HCT116 (cell line): ENCODE measurements around the gene FAM117A. TPM values are rescaled to one million over a fixed set of nuclear protein-coding genes. Genes with fewer than 3 reads are reported as not detected.

Experiments used
- ATAC-seq: fragments of 200-7000 bp; cut with Tn5 transposase; 2 replicates; pipeline ENCODE4 v1.9.1; 2020; ENCODE audit warnings: mild to moderate bottlenecking, moderate library complexity
- BruUV-seq: library from RNA; stranded (reverse); fragments of 400-500 nt; replicated peaks from 2 replicates; lab custom pipeline; 2021; lab: Mats Ljungman, UMichigan
- CTCF ChIA-PET: fragments of 300-600 bp; sonication (Branson Sonifier 250); formaldehyde crosslinking; loops from one replicate; lab custom pipeline; 2021; ENCODE audit warnings: antibody characterized with exemption; lab: Charles Lee
- POLR2A ChIA-PET: fragments of 300-600, 350-600 bp; sonication (Branson Sonifier 250); formaldehyde crosslinking; loops from one replicate; lab custom pipeline; 2021; ENCODE audit warnings: antibody characterized with exemption; lab: Charles Lee
- RAD21 ChIA-PET, 2 experiments: fragments of 300-600 bp; sonication (Branson Sonifier 250); formaldehyde crosslinking; loops; one replicate each; lab custom pipeline; 2023; ENCODE audit warnings: low total read pairs in 2 of 2; ENCODE audit not compliant: uncharacterized antibody in 2 of 2, unreplicated experiment in 2 of 2, low non-redundant PET in 1 of 2; lab: Charles Lee
- DNase-seq: peaks from one replicate; pipeline ENCODE4 v3.0.0-alpha.2; 2010; ENCODE audit warnings: low read depth, low spot score
- H2AFZ ChIP-seq: fragments of 200-600 bp; shearing (Covaris generic), sonication (generic); 2 replicates; pipeline ENCODE4 v1.6.1; 2017; ENCODE audit warnings: low read depth, mixed run types, mixed read lengths, antibody characterized with exemption, low read length; ENCODE audit not compliant: poor library complexity, severe bottlenecking
- H3K27ac ChIP-seq: 2 replicates; pipeline ENCODE4 v1.5.1; 2012; ENCODE audit warnings: low read depth, low read length
- H3K27me3 ChIP-seq: fragments of 200-600 bp; sonication (generic); 2 replicates; pipeline ENCODE4 v1.6.1; 2016; ENCODE audit warnings: mixed run types, low read length, mixed read lengths; ENCODE audit not compliant: insufficient read depth
- H3K36me3 ChIP-seq, 2 experiments: fragments of 200-500 bp in 1 of 2; fragments of 200-600 bp in 1 of 2; sonication (Bioruptor generic) in 1 of 2; sonication (generic) in 1 of 2; 2 replicates each; pipeline versions ENCODE4 v1.5.1 to v1.6.1; 2014 to 2016; ENCODE audit warnings: low read length in 2 of 2, inconsistent platforms in 1 of 2, mixed read lengths in 1 of 2, mixed run types in 1 of 2; ENCODE audit not compliant: insufficient read depth in 2 of 2, control insufficient read depth in 1 of 2
- H3K4me1 ChIP-seq, 2 experiments: fragments of 200-600 bp in 1 of 2; sonication (generic) in 1 of 2; 2 replicates each; pipeline versions ENCODE4 v1.5.1 to v1.6.1; 2012 to 2017; ENCODE audit warnings: low read length in 2 of 2, inconsistent platforms in 1 of 2, mild to moderate bottlenecking in 1 of 2, mixed read lengths in 1 of 2, mixed run types in 1 of 2, moderate library complexity in 1 of 2; ENCODE audit not compliant: insufficient read depth in 2 of 2, control insufficient read depth in 1 of 2
- H3K4me2 ChIP-seq: fragments of 200-600 bp; sonication (generic); 2 replicates; pipeline ENCODE4 v1.6.1; 2017; ENCODE audit warnings: mixed run types, low read length, mixed read lengths
- H3K4me3 ChIP-seq, 2 experiments: fragments of 200-600 bp in 1 of 2; sonication (generic) in 1 of 2; replicated peaks in 1 of 2; 2 replicates each; pipeline ENCODE4 v1.5.1; 2011 to 2016; ENCODE audit warnings: low read length in 2 of 2, control low read depth in 1 of 2, low read depth in 1 of 2, mild to moderate bottlenecking in 1 of 2, mixed read lengths in 1 of 2, mixed run types in 1 of 2
- H3K79me2 ChIP-seq: fragments of 200-600 bp; sonication (generic); 2 replicates; pipeline ENCODE4 v1.6.1; 2017; ENCODE audit warnings: mild to moderate bottlenecking, mixed run types, low read length, moderate library complexity, mixed read lengths; ENCODE audit not compliant: insufficient read depth
- H3K9ac ChIP-seq: fragments of 200-600 bp; sonication (generic); 2 replicates; pipeline ENCODE4 v1.6.1; 2016; ENCODE audit warnings: low read length, mixed read lengths
- H3K9me2 ChIP-seq: fragments of 200-600 bp; sonication (generic), shearing (Covaris generic); 2 replicates; pipeline ENCODE4 v1.6.1; 2017; ENCODE audit warnings: mixed run types, mild to moderate bottlenecking, moderate library complexity; ENCODE audit not compliant: insufficient read depth
- H3K9me3 ChIP-seq, 2 experiments: fragments of 200-500 bp in 1 of 2; fragments of 200-600 bp in 1 of 2; sonication (Bioruptor generic) in 1 of 2; sonication (generic) in 1 of 2; 2 replicates each; pipeline ENCODE4 v1.6.1; 2014 to 2017; ENCODE audit warnings: low read length in 2 of 2, mixed read lengths in 2 of 2, inconsistent platforms in 1 of 2, low read depth in 1 of 2, mild to moderate bottlenecking in 1 of 2, mixed run types in 1 of 2, moderate library complexity in 1 of 2; ENCODE audit not compliant: control insufficient read depth in 1 of 2, insufficient read depth in 1 of 2
- H4K20me1 ChIP-seq: fragments of 200-600 bp; sonication (generic), shearing (Covaris generic); 2 replicates; pipeline ENCODE4 v1.6.1; 2017; ENCODE audit warnings: mixed run types, mild to moderate bottlenecking, moderate library complexity; ENCODE audit not compliant: insufficient read depth
- CBX3 ChIP-seq: IDR thresholded peaks from 2 replicates; pipeline ENCODE4 v1.6.1; 2012; ENCODE audit warnings: low read depth
- CEBPB ChIP-seq: IDR thresholded peaks from 2 replicates; pipeline ENCODE4 v1.6.1; 2012; ENCODE audit warnings: low read depth
- CTCF ChIP-seq, 3 experiments: fragments of 200-600 bp in 1 of 3; sonication (generic) in 1 of 3; IDR thresholded peaks in 2 of 3; conservative IDR thresholded peaks in 1 of 3; 2 replicates each; pipeline ENCODE4 v1.5.1; 2012 to 2017; ENCODE audit warnings: low read depth in 2 of 3, low read length in 2 of 3, antibody characterized with exemption in 1 of 3, borderline replicate concordance in 1 of 3, control low read depth in 1 of 3, mild to moderate bottlenecking in 1 of 3, mixed read lengths in 1 of 3, mixed run types in 1 of 3, moderate library complexity in 1 of 3; ENCODE audit not compliant: insufficient read depth in 1 of 3
- EGR1 ChIP-seq: IDR thresholded peaks from 2 replicates; pipeline ENCODE4 v1.6.1; 2012; ENCODE audit warnings: low read depth
- EZH2 ChIP-seq: fragments of 200-600 bp; sonication (generic); IDR thresholded peaks from 2 replicates; pipeline ENCODE4 v1.6.1; 2017; ENCODE audit warnings: antibody characterized with exemption, mixed run types
- EZH2phosphoT487 ChIP-seq: fragments of 200-600 bp; IDR thresholded peaks from 2 replicates; pipeline ENCODE4 v1.6.1; 2018; ENCODE audit warnings: antibody characterized with exemption, borderline replicate concordance
- FOSL1 ChIP-seq: IDR thresholded peaks from 2 replicates; pipeline ENCODE4 v1.6.1; 2012; ENCODE audit warnings: low read depth
- JUND ChIP-seq: IDR thresholded peaks from 2 replicates; pipeline ENCODE4 v1.6.1; 2012
- POLR2A ChIP-seq: IDR thresholded peaks from 2 replicates; pipeline ENCODE4 v1.7.0; 2011; ENCODE audit warnings: borderline replicate concordance; ENCODE audit not compliant: insufficient read depth, insufficient read length; ENCODE audit errors: extremely low read depth
- POLR2AphosphoS5 ChIP-seq: IDR thresholded peaks from 2 replicates; pipeline ENCODE4 v1.6.1; 2011; ENCODE audit warnings: mild to moderate bottlenecking, low read depth, low read length, moderate library complexity
- SRF ChIP-seq: IDR thresholded peaks from 2 replicates; pipeline ENCODE4 v1.6.1; 2012; ENCODE audit warnings: low read depth
- TCF7L2 ChIP-seq: IDR thresholded peaks from 2 replicates; pipeline ENCODE4 v1.7.0; 2011; ENCODE audit warnings: borderline replicate concordance, inconsistent platforms; ENCODE audit not compliant: insufficient read depth, insufficient read length; ENCODE audit errors: extremely low read depth
- YY1 ChIP-seq: IDR thresholded peaks from 2 replicates; pipeline ENCODE4 v1.6.1; 2011; ENCODE audit warnings: low read length, low read depth, moderate library complexity, mild to moderate bottlenecking; ENCODE audit not compliant: insufficient replicate concordance; ENCODE audit errors: extremely low read depth
- ZBTB33 ChIP-seq: IDR thresholded peaks from 2 replicates; pipeline ENCODE4 v1.6.1; 2011; ENCODE audit warnings: mild to moderate bottlenecking, low read length, moderate library complexity; ENCODE audit not compliant: insufficient replicate concordance; ENCODE audit errors: extremely low read depth
- ZFX ChIP-seq: fragments of 450-650 bp; IDR thresholded peaks from 2 replicates; pipeline ENCODE4 v1.6.1; 2017
- ZNF274 ChIP-seq: fragments of 200-500 bp; sonication (Bioruptor generic); IDR thresholded peaks from 2 replicates; pipeline ENCODE4 v1.6.1; 2014; ENCODE audit warnings: mild to moderate bottlenecking, low read depth, low read length, inconsistent platforms
- intact Hi-C: fragments of 100-400 bp; cut with micrococcal nuclease; formaldehyde crosslinking; loops from 2 replicates; pipeline ENCODE4 v1.10.0; 2022
- total RNA-seq: library from RNA; stranded (reverse); gene quantifications from one replicate; pipeline ENCODE4 v1.2.1, GENCODE V29; 2021; ENCODE audit not compliant: unreplicated experiment

The FAM117A gene
- total RNA-seq, 1 experiment from 2014 or later, result 12.8 TPM

GRCh38 chr17:49753959-49754391, 10.0 kb downstream of the FAM117A start:
- no peaks in the 10 kb centered on the region for H3K79me2 ChIP-seq
- intact Hi-C loops, result no loop called here
- H3K36me3 ChIP-seq, result no peaks in the 10 kb centered on the region
- H4K20me1 ChIP-seq, result no peaks in the 10 kb centered on the region
- H3K4me3 ChIP-seq, result no peak overlapping the region
- H3K9ac ChIP-seq, result no peak overlapping the region
- TF ChIP-seq TCF7L2, result no peak
- no peak for TF ChIP-seq YY1
- no peak for TF ChIP-seq CBX3
- TF ChIP-seq, all 23 proteins: peak for 0
- Histone ChIP-seq H3K27me3 (no peaks in the 10 kb centered on the region), H2AFZ (no peak overlapping the region), H3K9me3 (no peaks in the 10 kb centered on the region), H3K4me1 (no peaks in the 10 kb centered on the region), H3K4me2 (no peak overlapping the region), H3K27ac (no peak overlapping the region), H3K9me2 (no peaks in the 10 kb centered on the region)
- CTCF ChIA-PET, result no interaction called here
- no TSS peak for BruUV-seq
- POLR2A ChIA-PET, result interaction anchor here (0.6 kb wide), 1 partner anchor 717 kb away, joined by 5 read pairs; no protein-coding TSS in a partner anchor
- DNase-seq (no peak), ATAC-seq (no peak)
- RAD21 ChIA-PET, result no interaction called here

GRCh38 chr17:49752508-49752907, 11.4 kb downstream of the FAM117A start:
- Histone ChIP-seq H3K4me3 (no peak overlapping the region), H3K9ac (no peak overlapping the region), H3K27me3 (no peaks in the 10 kb centered on the region), H3K4me2 (no peak overlapping the region), H4K20me1 (no peaks in the 10 kb centered on the region), H3K36me3 (no peaks in the 10 kb centered on the region), H3K4me1 (no peaks in the 10 kb centered on the region), H3K79me2 (no peaks in the 10 kb centered on the region), H3K9me3 (no peaks in the 10 kb centered on the region), H2AFZ (no peak overlapping the region), H3K9me2 (no peaks in the 10 kb centered on the region), H3K27ac (no peak overlapping the region)
- BruUV-seq, result no TSS peak
- ChIA-PET POLR2A (interaction anchor here (0.9 to 1.0 kb wide), 2 partner anchors 11 to 12 kb away, joined by 3 read pairs; partner anchors contain the start of gene FAM117A), RAD21 (interaction anchor here in 1 of 2 experiments (0.7 kb wide), 1 partner anchor 11 kb away, joined by 3 read pairs; the partner anchor contains the start of gene FAM117A), CTCF (interaction anchor here (1.3 kb wide), 1 partner anchor 12 kb away, joined by 4 read pairs; the partner anchor contains the start of gene FAM117A)
- ATAC-seq, result no peak
- DNase-seq, result no peak
- intact Hi-C loops, result no loop called here
- TF ChIP-seq SRF, result no peak
- no peak for TF ChIP-seq ZFX
- TF ChIP-seq EGR1, result no peak
- no peak for TF ChIP-seq YY1
- no peak for TF ChIP-seq CEBPB
- TF ChIP-seq EZH2, result no peak
- TF ChIP-seq ZBTB33, result no peak
- TF ChIP-seq JUND, result no peak
- no peak for TF ChIP-seq ZNF274
- TF ChIP-seq TCF7L2, result no peak
- TF ChIP-seq EZH2phosphoT487, result no peak
- no peak for TF ChIP-seq POLR2AphosphoS5
- TF ChIP-seq FOSL1, result no peak
- TF ChIP-seq CTCF (IDR thresholded peaks at IDR 0.05 in 2 of 3, conservative IDR thresholded peaks at IDR 0.05 in 1 of 3; ENCODE audit: borderline replicate concordance in 1 of 3, insufficient read depth in 1 of 3, low read depth in 2 of 3, low read length in 2 of 3), result no peak
- TF ChIP-seq POLR2A, result no peak
- TF ChIP-seq CBX3, result no peak
